Right lobe of liver (tissue), 4 donors: Measurements from ENCODE around the gene EPB41.

ENCODE experiments used
- CTCF ChIP-seq, 4 donors: fragments of 200-600 bp in 3 of 4; fragments of 450-650 bp in 1 of 4; IDR thresholded peaks; one replicate each; pipeline versions ENCODE4 v1.5.1 to v1.8.0; 2016 to 2022; ENCODE audit warnings: antibody characterized with exemption in 4 of 4, mild to moderate bottlenecking in 2 of 4
- POLR2A ChIP-seq: fragments of 450-650 bp; IDR thresholded peaks from one replicate; pipeline ENCODE4 v1.6.1; 2017; ENCODE audit warnings: antibody characterized with exemption, mild to moderate bottlenecking
- donor health status: DM: no; HTN: no; CAD: no.
- donor health status: DM: no; HTN: no; CAD: no.
- donor health status: DM: no; HTN: yes; CAD: no.

DNA sequence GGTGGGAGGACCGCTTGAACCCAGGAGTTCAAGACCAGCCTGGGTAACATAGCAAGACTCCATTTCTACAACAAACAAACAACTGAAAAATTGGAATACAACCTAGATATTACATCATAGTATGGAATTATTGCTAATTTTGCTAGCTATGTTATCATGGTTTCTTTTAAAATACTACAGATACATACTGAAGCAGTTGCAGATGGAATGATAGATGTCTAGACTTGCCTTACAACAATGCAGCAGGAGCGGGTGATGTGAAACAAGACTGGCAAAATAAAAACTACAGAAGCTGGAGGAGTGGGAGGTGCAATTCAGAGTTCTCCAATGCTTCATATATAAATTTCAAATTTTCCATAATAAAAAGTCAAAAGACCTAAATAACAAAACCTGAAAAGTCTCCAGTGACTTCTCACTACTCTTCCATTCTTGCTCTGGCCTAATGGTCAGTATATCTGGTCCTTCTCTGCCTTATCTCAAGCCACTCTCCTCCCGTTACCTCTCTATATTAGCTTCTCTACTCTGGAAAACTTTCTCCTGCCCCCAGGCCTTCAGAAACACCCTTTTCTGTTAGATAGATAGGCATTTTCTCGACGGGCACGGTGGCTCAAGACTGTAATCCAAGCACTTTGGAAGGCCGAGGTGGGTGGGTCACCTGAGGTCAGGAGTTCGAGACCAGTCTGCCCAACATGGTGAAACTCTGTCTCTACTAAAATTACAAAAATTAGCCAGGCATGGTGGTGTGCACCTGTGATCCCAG, 237.9 kb downstream of the EPB41 start:
- TF ChIP-seq POLR2A (no peak), CTCF (IDR thresholded peaks at IDR 0.05) (no peak)
